Measurements from ENCODE around the gene ABCD1.
"Not testable (repeated sequence)": the region's sequence is repeated elsewhere in the genome, so short reads cannot be mapped to it uniquely, and the experiment has no call there.

Gene ABCD1

GRCh38 chrX:153692003-153692402 lies 32.7 kb upstream of the ABCD1 start:
- TF ChIP-seq CTCF (IDR thresholded peaks at IDR 0.05; ENCODE audit: extremely low read depth, missing control alignments) = no peak
- no peak for DNase-seq (ENCODE audit: low spot score)

GRCh38 chrX:153692611-153693156 lies 32.0 kb upstream of the ABCD1 start:
- no peak for DNase-seq (ENCODE audit: low spot score)
- TF ChIP-seq CTCF (IDR thresholded peaks at IDR 0.05; ENCODE audit: extremely low read depth, missing control alignments) = no peak

GRCh38 chrX:153693216-153694086 lies 31.2 kb upstream of the ABCD1 start:
- TF ChIP-seq CTCF (IDR thresholded peaks at IDR 0.05; ENCODE audit: extremely low read depth, missing control alignments) = no peak

GRCh38 chrX:153694256-153694655 lies 30.4 kb upstream of the ABCD1 start:
- DNase-seq (ENCODE audit: low spot score) = not testable (repeated sequence)

More at GRCh38 chrX:153693216-153694086, 31.2 kb upstream of the ABCD1 start:
- no peak for DNase-seq (ENCODE audit: low spot score)

- no peak for TF ChIP-seq CTCF (IDR thresholded peaks at IDR 0.05; ENCODE audit: extremely low read depth, missing control alignments)
These were observed 29.9 kb upstream of the ABCD1 start for GRCh38 chrX:153694687-153695270.

GRCh38 chrX:153696100-153696499 lies 28.6 kb upstream of the ABCD1 start:
- no peak for TF ChIP-seq CTCF (IDR thresholded peaks at IDR 0.05; ENCODE audit: extremely low read depth, missing control alignments)
- no peak for DNase-seq (ENCODE audit: low spot score)

More at GRCh38 chrX:153694687-153695270, 29.9 kb upstream of the ABCD1 start:
- no peak for DNase-seq (ENCODE audit: low spot score)

- DNase-seq (ENCODE audit: low spot score) = not testable (repeated sequence)
These were observed 28.1 kb upstream of the ABCD1 start for GRCh38 chrX:153696538-153696937.

GRCh38 chrX:153696986-153697722 lies 27.5 kb upstream of the ABCD1 start:
- not testable (repeated sequence) for DNase-seq (ENCODE audit: low spot score)
